Keratinocyte (primary cell): ENCODE results near the gene THUMPD3.

ENCODE experiments used
- EZH2 ChIP-seq: IDR thresholded peaks from one replicate; pipeline ENCODE4 v1.6.1; 2012; ENCODE audit warnings: inconsistent platforms, mild to moderate bottlenecking, low read length, moderate library complexity
- TF ChIP-seq, protein P1 (sequence below), 3 experiments: IDR thresholded peaks in 1 of 3; conservative IDR thresholded peaks in 1 of 3; optimal IDR thresholded peaks in 1 of 3; 2 replicates in 2 of 3; 3 replicates in 1 of 3; pipeline versions ENCODE3 to v1.5.1; 2011; ENCODE audit warnings: low read length in 3 of 3, mild to moderate bottlenecking in 3 of 3, moderate library complexity in 2 of 3, control low read depth in 1 of 3, inconsistent platforms in 1 of 3; ENCODE audit not compliant: insufficient read depth in 2 of 3; ENCODE audit errors: extremely low read depth in 1 of 3

- TF ChIP-seq, protein P1, sequence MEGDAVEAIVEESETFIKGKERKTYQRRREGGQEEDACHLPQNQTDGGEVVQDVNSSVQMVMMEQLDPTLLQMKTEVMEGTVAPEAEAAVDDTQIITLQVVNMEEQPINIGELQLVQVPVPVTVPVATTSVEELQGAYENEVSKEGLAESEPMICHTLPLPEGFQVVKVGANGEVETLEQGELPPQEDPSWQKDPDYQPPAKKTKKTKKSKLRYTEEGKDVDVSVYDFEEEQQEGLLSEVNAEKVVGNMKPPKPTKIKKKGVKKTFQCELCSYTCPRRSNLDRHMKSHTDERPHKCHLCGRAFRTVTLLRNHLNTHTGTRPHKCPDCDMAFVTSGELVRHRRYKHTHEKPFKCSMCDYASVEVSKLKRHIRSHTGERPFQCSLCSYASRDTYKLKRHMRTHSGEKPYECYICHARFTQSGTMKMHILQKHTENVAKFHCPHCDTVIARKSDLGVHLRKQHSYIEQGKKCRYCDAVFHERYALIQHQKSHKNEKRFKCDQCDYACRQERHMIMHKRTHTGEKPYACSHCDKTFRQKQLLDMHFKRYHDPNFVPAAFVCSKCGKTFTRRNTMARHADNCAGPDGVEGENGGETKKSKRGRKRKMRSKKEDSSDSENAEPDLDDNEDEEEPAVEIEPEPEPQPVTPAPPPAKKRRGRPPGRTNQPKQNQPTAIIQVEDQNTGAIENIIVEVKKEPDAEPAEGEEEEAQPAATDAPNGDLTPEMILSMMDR (optimal IDR thresholded peaks at IDR 0.05 in 1 of 3, IDR thresholded peaks at IDR 0.05 in 1 of 3, conservative IDR thresholded peaks at IDR 0.05 in 1 of 3; ENCODE audit: extremely low read depth in 1 of 3, insufficient read depth in 2 of 3, low read length in 3 of 3) = no peak
- TF ChIP-seq EZH2 = no peak
These were observed 33.4 kb downstream of the THUMPD3 start for GRCh38 chr3:9396301-9396631.
